Amniotic epithelial cell (primary cell): ENCODE data around the gene SLC66A1.
"Not testable (repeated sequence)": the region's sequence is repeated elsewhere in the genome, so short reads cannot be mapped to it uniquely, and the experiment has no call there.

Experiments used
- DNase-seq: peaks from one replicate; pipeline ENCODE4 v3.0.0-alpha.2; 2010; ENCODE audit warnings: low read depth

SLC66A1 gene

GRCh38 chr1:19311931-19312781 lies at the start of gene SLC66A1, which contains the start of gene AKR7A2:
Gene SLC66A1 (plus strand): TSS chr1:19312326. CDS start chr1:19317678, 5,352 bp downstream.
Gene AKR7A2 (minus strand): TSS chr1:19312144. CDS start chr1:19312124, 20 bp downstream.
- DNase-seq = peak; percentile 82

- DNase-seq = no peak
Observed at GRCh38 chr1:19262744-19263143, 49.4 kb upstream of the SLC66A1 start.

- no peak for DNase-seq
Observed at GRCh38 chr1:19268445-19268844, 43.7 kb upstream of the SLC66A1 start.

- not testable (repeated sequence) for DNase-seq
Observed at GRCh38 chr1:19269427-19270342, 42.4 kb upstream of the SLC66A1 start.

- not testable (repeated sequence) for DNase-seq
Observed at GRCh38 chr1:19270343-19270730, 41.8 kb upstream of the SLC66A1 start.

GRCh38 chr1:19272064-19272463 lies 40.1 kb upstream of the SLC66A1 start:
- DNase-seq = no peak

GRCh38 chr1:19273106-19273843 lies 38.9 kb upstream of the SLC66A1 start:
- DNase-seq = no peak

GRCh38 chr1:19273844-19274531 lies 38.1 kb upstream of the SLC66A1 start:
- DNase-seq = not testable (repeated sequence)

- DNase-seq = no peak
Observed at GRCh38 chr1:19274636-19275035, 37.5 kb upstream of the SLC66A1 start.

- no peak for DNase-seq
Observed at GRCh38 chr1:19283891-19284290, 28.2 kb upstream of the SLC66A1 start.

GRCh38 chr1:19284881-19285280 lies 27.2 kb upstream of the SLC66A1 start:
- no peak for DNase-seq

- not testable (repeated sequence) for DNase-seq
Observed at GRCh38 chr1:19285366-19285765, 26.8 kb upstream of the SLC66A1 start.

GRCh38 chr1:19285807-19286206 lies 26.3 kb upstream of the SLC66A1 start:
- not testable (repeated sequence) for DNase-seq

- DNase-seq = no peak
Observed at GRCh38 chr1:19287436-19288185, 24.5 kb upstream of the SLC66A1 start.

- DNase-seq = not testable (repeated sequence)
Observed at GRCh38 chr1:19288324-19289241, 23.5 kb upstream of the SLC66A1 start, which contains the start of gene AKR7A3. Gene AKR7A3 (minus strand): TSS chr1:19288770. CDS start chr1:19288709, 61 bp downstream.

- DNase-seq = no peak
Observed at GRCh38 chr1:19289244-19289643, 22.9 kb upstream of the SLC66A1 start.

GRCh38 chr1:19294638-19295037 lies 17.5 kb upstream of the SLC66A1 start:
- DNase-seq = no peak

GRCh38 chr1:19300211-19300610 lies 11.9 kb upstream of the SLC66A1 start:
- DNase-seq = no peak

GRCh38 chr1:19304081-19304480 lies 8.0 kb upstream of the SLC66A1 start:
- not testable (repeated sequence) for DNase-seq
